CD4-positive, alpha-beta T cell treated with Interleukin-21 for 1 hour (primary cell): ENCODE data around the gene MDFI.

Experiments used
- DNase-seq: peaks from one replicate; pipeline ENCODE4 v3.0.0-alpha.2; 2020

Gene MDFI

GRCh38 chr6:41674231-41675000 lies 36.1 kb downstream of the MDFI start:
- no peak for DNase-seq

- DNase-seq: no peak
Observed at GRCh38 chr6:41675176-41675775, 37.0 kb downstream of the MDFI start.

GRCh38 chr6:41675992-41676391 lies 37.7 kb downstream of the MDFI start:
- DNase-seq: no peak

- no peak for DNase-seq
Observed at GRCh38 chr6:41676431-41676830, 38.2 kb downstream of the MDFI start.

- DNase-seq: no peak
Observed at GRCh38 chr6:41677124-41677921, 39.1 kb downstream of the MDFI start.

GRCh38 chr6:41678511-41679084 lies 40.3 kb downstream of the MDFI start:
- DNase-seq: no peak

- no peak for DNase-seq
Observed at GRCh38 chr6:41679696-41680095, 41.4 kb downstream of the MDFI start.

- DNase-seq: no peak
Observed at GRCh38 chr6:41680182-41680965, 42.1 kb downstream of the MDFI start.

- DNase-seq: peak; percentile 69
Observed at GRCh38 chr6:41682056-41682477, 43.8 kb downstream of the MDFI start.

- no peak for DNase-seq
Observed at GRCh38 chr6:41682497-41683272, 44.4 kb downstream of the MDFI start.

GRCh38 chr6:41683273-41683522 lies 44.9 kb downstream of the MDFI start:
- DNase-seq: no peak

GRCh38 chr6:41683523-41684310 lies 45.4 kb downstream of the MDFI start:
- DNase-seq: peak; percentile 74

- no peak for DNase-seq
Observed at GRCh38 chr6:41684311-41685180, 46.3 kb downstream of the MDFI start.

- DNase-seq: no peak
Observed at GRCh38 chr6:41685641-41686380, 47.5 kb downstream of the MDFI start.

GRCh38 chr6:41687501-41688175 lies 49.4 kb downstream of the MDFI start:
- no peak for DNase-seq

- no peak for DNase-seq
Observed at GRCh38 chr6:41688256-41688965, 50.1 kb downstream of the MDFI start.

- no peak for DNase-seq
Observed at GRCh38 chr6:41689171-41690008, 51.1 kb downstream of the MDFI start.
